Activated CD8-positive, alpha-beta memory T cell treated with anti-CD3 and anti-CD28 coated beads, Interleukin-2, amount 50 U/mL, for 24 hours (primary cell): ENCODE data around the gene TPSD1.
"Not testable (repeated sequence)": the region's sequence is repeated elsewhere in the genome, so short reads cannot be mapped to it uniquely, and the experiment has no call there.

Experiments used
- DNase-seq: peaks from one replicate; pipeline ENCODE4 v3.0.0-alpha.2; 2020; ENCODE audit errors: extremely low read depth

Gene TPSD1

GRCh38 chr16:1220841-1221627, 34.8 kb upstream of the TPSD1 start:
- DNase-seq: no peak

- no peak for DNase-seq
These were observed 34.0 kb upstream of the TPSD1 start for GRCh38 chr16:1221628-1222552.

- DNase-seq: no peak
These were observed 33.1 kb upstream of the TPSD1 start for GRCh38 chr16:1222553-1223354.

GRCh38 chr16:1223355-1224214, 32.3 kb upstream of the TPSD1 start:
- no peak for DNase-seq

GRCh38 chr16:1224558-1224957, 31.3 kb upstream of the TPSD1 start:
- DNase-seq: no peak

GRCh38 chr16:1225051-1225451, 30.8 kb upstream of the TPSD1 start, which contains the start of gene TPSG1:
TPSG1 (minus strand) TSS chr16:1225268; CDS start chr16:1225252, 16 bp downstream.
- DNase-seq: no peak

GRCh38 chr16:1225728-1226311, 30.0 kb upstream of the TPSD1 start:
- DNase-seq: not testable (repeated sequence)

- not testable (repeated sequence) for DNase-seq
These were observed 29.2 kb upstream of the TPSD1 start for GRCh38 chr16:1226692-1227091.

- DNase-seq: not testable (repeated sequence)
These were observed 27.6 kb upstream of the TPSD1 start for GRCh38 chr16:1228227-1228626.

GRCh38 chr16:1229476-1229875, 26.4 kb upstream of the TPSD1 start:
- DNase-seq: not testable (repeated sequence)

GRCh38 chr16:1230084-1230470, 25.8 kb upstream of the TPSD1 start, which contains the start of gene TPSB2:
TPSB2 (minus strand) TSS chr16:1230184; CDS start chr16:1229951, 233 bp downstream.
- DNase-seq: not testable (repeated sequence)

- not testable (repeated sequence) for DNase-seq
These were observed 25.2 kb upstream of the TPSD1 start for GRCh38 chr16:1230471-1231212.

- DNase-seq: not testable (repeated sequence)
These were observed 24.6 kb upstream of the TPSD1 start for GRCh38 chr16:1231301-1231700.

- not testable (repeated sequence) for DNase-seq
These were observed 23.7 kb upstream of the TPSD1 start for GRCh38 chr16:1232049-1232748.

- not testable (repeated sequence) for DNase-seq
These were observed 19.2 kb upstream of the TPSD1 start for GRCh38 chr16:1236659-1237058.

- no peak for DNase-seq
These were observed 17.9 kb upstream of the TPSD1 start for GRCh38 chr16:1237990-1238389.

- DNase-seq: not testable (repeated sequence)
These were observed 17.0 kb upstream of the TPSD1 start for GRCh38 chr16:1238909-1239308.

GRCh38 chr16:1239575-1239974, 16.3 kb upstream of the TPSD1 start:
- DNase-seq: not testable (repeated sequence)

GRCh38 chr16:1240436-1240835, 15.4 kb upstream of the TPSD1 start, which contains the start of gene TPSAB1:
TPSAB1 (plus strand) TSS chr16:1240705; CDS start chr16:1240939, 234 bp downstream.
- not testable (repeated sequence) for DNase-seq
